ENCODE results near the gene GRM7.

GRM7 gene

DNA sequence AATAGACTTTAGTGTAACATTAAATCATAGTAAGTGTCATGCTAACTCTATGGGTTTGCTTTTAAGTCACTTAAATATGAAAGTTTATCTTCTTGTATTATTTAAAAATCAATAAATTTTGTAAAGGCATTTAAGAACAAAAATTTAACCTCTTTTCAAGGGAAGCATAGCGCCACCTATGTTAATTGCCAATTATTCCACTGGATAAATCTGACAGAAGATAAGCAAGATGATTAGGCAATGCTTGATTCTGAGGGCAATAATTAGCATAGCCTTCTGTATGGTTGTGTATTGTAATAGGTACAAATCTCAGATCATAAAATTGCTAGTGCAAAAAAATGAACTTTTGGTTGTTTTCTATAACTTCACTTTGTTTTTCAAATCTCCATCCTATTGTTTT lies 560.1 kb downstream of the GRM7 start:
- DNase-seq = no peak

GRCh38 chr3:7423036-7423435 lies 562.1 kb downstream of the GRM7 start:
- no peak for DNase-seq

GRCh38 chr3:7423995-7424394 lies 563.1 kb downstream of the GRM7 start:
- no peak for DNase-seq

- no peak for DNase-seq
These were observed 567.3 kb downstream of the GRM7 start for GRCh38 chr3:7428206-7428718.

DNA sequence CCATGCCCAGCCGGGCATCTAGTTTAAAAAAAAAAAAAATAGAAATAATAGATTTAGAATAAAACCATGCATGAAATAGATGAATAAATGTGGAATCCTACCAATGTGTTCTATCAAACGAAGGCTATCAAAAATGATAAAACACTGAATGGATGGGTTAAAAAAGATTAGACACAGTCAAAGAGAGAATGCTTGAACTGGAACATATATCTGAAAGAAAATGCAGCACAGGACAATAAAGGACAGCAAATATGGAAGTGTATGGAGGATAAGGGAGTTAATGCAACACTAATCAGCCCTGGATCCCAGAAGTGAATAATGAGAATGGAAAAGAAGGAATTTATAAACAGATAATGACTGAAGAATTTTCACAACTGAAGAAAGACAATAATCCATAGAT lies 571.7 kb downstream of the GRM7 start:
- DNase-seq = no peak

- no peak for DNase-seq
These were observed 572.2 kb downstream of the GRM7 start for GRCh38 chr3:7433073-7433472.

DNA sequence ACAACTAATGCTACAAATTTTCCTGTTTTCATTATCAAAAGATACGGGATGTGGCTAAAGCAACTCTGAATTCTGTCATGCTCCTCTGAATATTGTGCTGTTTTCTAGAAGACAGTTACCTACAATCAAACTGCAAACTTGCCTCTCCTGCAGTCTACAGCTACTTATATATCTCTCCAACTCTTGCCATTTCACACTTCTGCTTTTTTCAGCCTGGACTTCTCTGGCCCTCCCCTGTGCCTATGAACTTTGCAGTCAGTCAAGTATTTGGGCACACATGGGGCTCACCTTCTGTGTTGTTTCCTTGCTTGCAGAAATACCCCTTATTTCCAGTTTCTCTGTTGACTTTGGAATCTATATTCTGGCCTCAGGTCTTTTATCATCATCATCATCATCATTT lies 575.6 kb downstream of the GRM7 start:
- DNase-seq = no peak

DNA sequence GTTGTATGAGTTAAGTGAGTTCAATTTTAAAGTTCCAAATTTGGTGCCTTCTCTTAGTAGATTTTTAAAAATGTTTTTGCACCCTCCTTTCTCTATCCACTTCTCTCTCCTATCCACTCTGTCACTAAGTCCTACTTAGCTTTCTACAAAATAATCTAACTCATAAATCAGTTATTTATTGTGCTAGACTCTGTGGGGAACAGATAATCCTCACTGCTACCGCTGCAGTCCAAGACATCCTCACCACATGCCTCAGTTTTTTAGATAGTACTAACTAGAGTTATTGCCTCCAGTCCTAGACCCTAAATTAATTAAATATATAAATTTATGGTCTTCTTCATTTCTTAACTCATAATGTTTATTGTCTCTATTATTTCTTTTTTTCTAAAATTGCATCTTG lies 576.3 kb downstream of the GRM7 start:
- DNase-seq = no peak

DNA sequence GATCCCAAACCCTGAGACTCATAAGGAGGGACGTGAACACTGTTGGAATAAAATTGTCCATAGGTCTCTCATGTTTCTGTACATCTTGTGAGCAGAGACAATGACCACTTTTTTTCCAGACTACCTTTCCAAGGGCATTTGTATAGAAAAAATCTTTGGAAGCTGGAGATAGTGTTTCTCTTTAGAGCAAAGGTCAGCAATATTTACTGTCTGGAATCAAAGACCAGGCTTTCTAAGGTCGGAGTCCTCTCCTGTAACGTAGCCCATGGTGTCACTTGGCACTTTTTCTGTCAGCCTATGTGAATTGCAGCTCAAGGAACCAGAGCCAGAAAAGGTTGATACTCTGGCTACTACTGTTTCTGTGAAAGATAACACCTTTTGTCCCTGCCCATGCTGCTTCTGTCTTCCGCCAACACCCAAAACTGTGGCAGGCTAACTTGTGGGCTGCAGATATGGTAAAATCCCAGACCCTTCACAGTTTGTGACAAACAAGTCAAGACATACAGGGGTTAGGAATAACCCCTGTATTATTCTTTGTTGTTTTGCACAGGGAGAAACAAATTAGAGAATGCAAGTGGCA lies 578.3 kb downstream of the GRM7 start:
- DNase-seq = no peak

DNA sequence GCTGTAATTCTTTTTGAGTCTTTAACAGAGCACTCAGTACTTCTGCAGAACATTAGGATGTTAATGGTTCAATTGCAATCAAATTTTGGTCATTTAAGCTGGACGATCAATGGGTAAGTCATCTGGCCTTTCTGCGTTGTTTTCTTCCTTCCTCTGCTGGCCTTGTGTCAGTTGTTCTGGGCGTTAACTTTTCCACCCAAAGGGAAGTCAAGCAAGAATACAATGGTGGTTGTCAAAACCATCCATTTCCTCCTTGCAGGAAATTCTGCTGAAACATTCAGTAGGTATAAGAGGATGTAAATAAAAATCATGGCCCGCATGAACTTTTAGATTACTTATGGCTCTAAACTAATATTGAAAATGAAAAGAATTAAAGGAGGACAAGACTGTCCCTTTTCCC lies 584.0 kb downstream of the GRM7 start:
- no peak for DNase-seq

DNA sequence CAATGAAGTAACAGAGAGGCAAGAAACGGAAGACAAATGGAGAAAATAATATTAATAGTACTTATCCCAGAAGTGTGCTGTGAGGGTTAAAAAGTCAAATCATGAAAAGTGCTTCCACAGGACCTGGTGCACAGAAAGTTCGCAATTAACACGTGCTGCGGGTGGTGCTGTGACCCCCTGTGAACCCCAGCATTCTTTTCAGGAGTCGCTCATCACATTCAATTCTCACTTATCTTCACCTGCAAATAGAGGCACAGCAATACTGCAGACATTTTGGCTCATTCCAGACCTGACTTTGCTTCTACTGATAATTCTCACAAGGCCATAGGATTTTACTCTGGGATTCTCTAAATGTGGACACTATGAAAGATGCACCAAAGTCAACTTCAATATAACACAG lies 584.4 kb downstream of the GRM7 start:
- DNase-seq = no peak

- DNase-seq = no peak
These were observed 586.4 kb downstream of the GRM7 start for GRCh38 chr3:7447197-7447769.

GRCh38 chr3:7456386-7456785 lies 595.5 kb downstream of the GRM7 start:
- DNase-seq = no peak

- DNase-seq = no peak
These were observed 600.4 kb downstream of the GRM7 start for GRCh38 chr3:7461202-7461825.

DNA sequence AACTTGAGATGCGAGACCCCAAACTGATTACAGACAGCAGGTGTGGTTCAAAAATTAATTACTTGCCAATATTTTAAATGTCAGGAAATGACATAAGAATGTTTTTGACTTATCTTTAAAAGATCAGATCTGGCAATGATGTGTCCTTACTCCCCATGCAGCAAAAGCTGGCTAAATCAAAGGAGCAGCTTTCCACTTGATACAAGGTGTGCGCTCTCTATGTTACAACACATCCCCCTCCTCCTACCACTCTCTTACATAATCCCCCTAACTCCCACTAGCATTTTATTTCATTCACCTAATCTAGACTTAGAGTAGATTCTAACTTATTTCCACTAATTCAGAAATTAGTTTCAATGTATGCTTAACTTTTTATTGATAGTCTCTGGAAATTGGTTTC lies 609.0 kb downstream of the GRM7 start:
- DNase-seq = no peak

DNA sequence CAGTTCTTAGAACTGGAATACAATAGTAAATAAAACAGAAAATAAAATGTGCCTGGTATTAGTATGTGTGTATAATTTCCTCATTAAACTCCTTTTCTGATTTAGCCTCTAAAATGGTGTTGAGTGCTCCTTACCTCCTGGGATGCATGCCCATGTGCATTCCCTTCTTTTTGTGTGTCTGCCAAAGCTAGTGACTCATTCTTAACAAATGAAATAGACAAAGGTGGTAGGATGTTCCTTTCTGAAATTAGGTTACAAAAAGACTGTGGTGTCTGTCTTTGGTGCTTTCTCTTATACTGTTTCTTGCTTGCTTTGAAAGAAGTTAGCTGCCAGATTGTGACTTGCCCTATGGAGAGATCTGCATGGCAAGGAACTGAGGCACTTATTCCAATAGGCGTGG lies 623.7 kb downstream of the GRM7 start:
- no peak for DNase-seq

DNA sequence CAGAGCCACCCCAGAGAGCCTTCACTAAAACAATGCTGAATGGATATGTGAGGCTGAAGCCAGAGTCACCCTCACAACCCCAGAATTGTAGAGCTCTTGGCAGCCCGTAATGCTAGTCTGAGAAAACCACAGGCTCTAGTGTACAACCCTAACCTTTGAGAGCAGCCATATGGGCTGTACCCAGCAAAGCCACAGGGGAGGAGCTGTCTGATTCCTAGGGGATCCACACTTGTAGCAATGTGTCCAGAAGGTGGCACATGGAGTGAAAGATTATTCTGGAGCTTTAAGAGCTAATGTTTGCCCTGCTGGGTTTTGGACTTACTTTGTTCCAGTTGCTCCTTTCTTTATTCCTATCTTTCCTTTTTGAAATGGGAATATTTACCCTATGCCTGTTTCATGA lies 626.8 kb downstream of the GRM7 start:
- DNase-seq = no peak

DNA sequence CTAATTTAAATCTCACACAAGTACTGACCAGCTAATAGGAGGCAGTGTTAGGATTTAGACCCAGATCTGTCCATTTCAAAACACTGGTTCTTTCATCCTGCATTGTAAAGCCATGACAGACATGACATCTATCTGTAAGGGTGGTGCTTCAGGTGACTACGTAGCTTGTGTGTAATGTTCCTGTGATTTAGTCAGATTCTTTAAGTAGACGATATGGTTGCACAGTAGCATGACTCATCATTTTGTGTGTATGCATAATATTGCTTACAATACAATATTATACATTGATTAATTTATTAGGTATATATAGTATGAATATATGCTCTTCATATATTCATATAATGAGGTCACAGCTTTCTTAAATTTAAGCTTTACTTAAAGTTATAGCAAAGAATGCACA lies 628.5 kb downstream of the GRM7 start:
- DNase-seq = no peak

DNA sequence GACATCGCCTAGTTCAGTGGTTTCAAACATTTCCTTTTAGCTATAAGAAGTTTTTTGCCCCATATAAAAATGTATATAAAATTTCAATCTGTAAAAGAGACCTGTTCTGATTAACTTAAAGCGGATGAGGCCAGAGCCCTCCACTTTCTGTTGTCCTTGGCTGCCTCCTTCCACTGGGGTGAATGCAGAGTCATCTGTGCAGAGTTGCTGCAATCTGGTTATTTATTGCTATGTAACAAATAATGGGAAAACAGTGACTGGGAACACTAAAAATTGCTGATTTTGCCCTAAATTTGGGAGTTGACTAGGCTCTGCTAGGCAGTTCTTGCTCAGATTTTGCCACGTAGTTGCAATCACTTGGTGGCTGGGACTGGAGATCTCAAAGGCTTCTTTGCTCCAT lies 637.8 kb downstream of the GRM7 start:
- no peak for DNase-seq

GRCh38 chr3:7503431-7503830 lies 642.5 kb downstream of the GRM7 start:
- no peak for DNase-seq

GRCh38 chr3:7504886-7505775 lies 644.2 kb downstream of the GRM7 start:
- DNase-seq = no peak

- DNase-seq = no peak
These were observed 645.8 kb downstream of the GRM7 start for GRCh38 chr3:7506606-7507180.

DNA sequence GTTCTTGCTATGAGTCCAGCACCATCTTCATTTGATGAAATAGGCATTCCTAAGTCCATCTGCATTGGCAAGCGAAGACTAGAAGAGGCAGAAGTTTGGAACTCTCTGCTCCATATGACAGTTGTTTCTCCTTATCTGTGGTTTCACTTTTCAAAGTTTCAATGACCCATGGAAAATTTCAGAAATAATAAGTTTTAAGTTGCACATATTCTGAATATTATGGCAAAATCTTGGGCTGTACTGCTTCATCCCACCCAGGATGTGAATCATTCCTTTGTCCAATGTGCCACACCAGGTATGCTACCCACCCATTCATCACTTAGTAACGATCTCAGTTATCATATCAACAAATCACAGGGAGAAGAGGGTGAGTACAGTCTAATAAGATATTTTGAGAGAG lies 647.9 kb downstream of the GRM7 start:
- DNase-seq = no peak
